ENCODE data around the gene NOLC1. TPM values are rescaled to one million over a fixed set of nuclear protein-coding genes. Genes with fewer than 3 reads are reported as not detected.

NOLC1 gene
- total and polyA plus RNA-seq, 2 donors (not counting 1 experiment from before 2014, with no cell fraction given): 32.9 to 45.0 TPM

- Histone ChIP-seq H4K20me1 (ENCODE audit: control insufficient read depth, insufficient read depth, low read length, poor library complexity, severe bottlenecking) (no peaks in the 10 kb centered on the region), H3K79me2 (ENCODE audit: control insufficient read depth, insufficient read depth, low read length) (no peaks in the 10 kb centered on the region), H3K27me3 (replicated peaks in 1 of 4; ENCODE audit: control extremely low read depth in 1 of 4, control insufficient read depth in 3 of 4, insufficient read depth in 4 of 4, low read length in 3 of 4) (peaks cover 0 to 4% (median 0%) of the 10 kb centered on the region in 4 experiments), H3K4me2 (replicated peaks; ENCODE audit: low read depth, low read length, poor library complexity, severe bottlenecking) (no peak overlapping the region), H3K4me1 (ENCODE audit: control insufficient read depth in 2 of 2, insufficient read depth in 2 of 2, low read length in 2 of 2) (no peaks in the 10 kb centered on the region), H3K9ac (ENCODE audit: low read length) (no peak overlapping the region), H3K4me3 (ENCODE audit: control extremely low read depth in 1 of 5, extremely low read depth in 1 of 5, insufficient read depth in 1 of 5, low read depth in 2 of 5, low read length in 4 of 5) (no peak overlapping the region), H2AFZ (ENCODE audit: insufficient read depth, low read depth, low read length, poor library complexity, severe bottlenecking) (no peak overlapping the region), H3K27ac (ENCODE audit: low read length in 2 of 2) (no peak overlapping the region), H3K9me3 (ENCODE audit: control extremely low read depth in 1 of 3, control insufficient read depth in 2 of 3, insufficient read depth in 1 of 3, low read length in 2 of 3) (no peaks in the 10 kb centered on the region), H3K36me3 (replicated peaks in 1 of 2; ENCODE audit: control extremely low read depth in 1 of 2, control insufficient read depth in 1 of 2, extremely low read depth in 1 of 2, insufficient read depth in 2 of 2, low read length in 1 of 2) (no peaks in the 10 kb centered on the region)
- intact Hi-C loops (cut with micrococcal nuclease): no loop called here
- Mint-ChIP-seq H3K27ac (no peak overlapping the region), H3K4me3 (no peak overlapping the region), H3K9me3 (ENCODE audit: insufficient read depth) (no peaks in the 10 kb centered on the region), H3K4me1 (no peaks in the 10 kb centered on the region), H3K27me3 (peaks cover 12% of the 10 kb centered on the region)
- no CpG with 5 or more reads among the region's 4 CpGs for WGBS (ENCODE audit: insufficient coverage)
- ATAC-seq (ENCODE audit: low read depth) (no peak), DNase-seq (no peak)
- ChIA-PET POLR2A (no interaction called here), CTCF (no interaction called here)
- no peak for TF ChIP-seq EZH2 (IDR thresholded peaks at IDR 0.05; ENCODE audit: borderline replicate concordance, insufficient read depth, low read depth, low read length, poor library complexity, severe bottlenecking)
- no peak for TF ChIP-seq CTCF (IDR thresholded peaks at IDR 0.05)
Observed at GRCh38 chr10:102175415-102175814, 23.2 kb downstream of the NOLC1 start.

- no peak overlapping the region for H3K4me3 Mint-ChIP-seq
- peaks cover 4% of the 10 kb centered on the region for H3K27me3 Mint-ChIP-seq
- Histone ChIP-seq H3K9me3 (ENCODE audit: control extremely low read depth in 1 of 3, control insufficient read depth in 2 of 3, insufficient read depth in 1 of 3, low read length in 2 of 3) (peaks cover 0 to 1% (median 0%) of the 10 kb centered on the region in 3 donors), H3K27me3 (replicated peaks in 1 of 4; ENCODE audit: control extremely low read depth in 1 of 4, control insufficient read depth in 3 of 4, insufficient read depth in 4 of 4, low read length in 3 of 4) (no peaks in the 10 kb centered on the region), H4K20me1 (ENCODE audit: control insufficient read depth, insufficient read depth, low read length, poor library complexity, severe bottlenecking) (no peaks in the 10 kb centered on the region), H3K36me3 (replicated peaks in 1 of 2; ENCODE audit: control extremely low read depth in 1 of 2, control insufficient read depth in 1 of 2, extremely low read depth in 1 of 2, insufficient read depth in 2 of 2, low read length in 1 of 2) (no peaks in the 10 kb centered on the region), H3K4me2 (replicated peaks; ENCODE audit: low read depth, low read length, poor library complexity, severe bottlenecking) (no peak overlapping the region), H3K79me2 (ENCODE audit: control insufficient read depth, insufficient read depth, low read length) (no peaks in the 10 kb centered on the region), H3K9ac (ENCODE audit: low read length) (no peak overlapping the region), H3K27ac (ENCODE audit: low read length in 2 of 2) (no peak overlapping the region), H2AFZ (ENCODE audit: insufficient read depth, low read depth, low read length, poor library complexity, severe bottlenecking) (no peak overlapping the region), H3K4me1 (ENCODE audit: control insufficient read depth in 2 of 2, insufficient read depth in 2 of 2, low read length in 2 of 2) (peaks cover 0 to 7% of the 10 kb centered on the region in 2 donors), H3K4me3 (ENCODE audit: control extremely low read depth in 1 of 5, extremely low read depth in 1 of 5, insufficient read depth in 1 of 5, low read depth in 2 of 5, low read length in 4 of 5) (no peak overlapping the region)
- H3K27ac Mint-ChIP-seq: no peak overlapping the region
- TF ChIP-seq CTCF (IDR thresholded peaks at IDR 0.05) (no peak), EZH2 (IDR thresholded peaks at IDR 0.05; ENCODE audit: borderline replicate concordance, insufficient read depth, low read depth, low read length, poor library complexity, severe bottlenecking) (no peak)
- DNase-seq: no peak
- ATAC-seq (ENCODE audit: low read depth): no peak
- ChIA-PET CTCF (interaction anchor here (2.5 kb wide), 1 partner anchor 15 kb away, joined by 10 read pairs; no protein-coding TSS in a partner anchor), POLR2A (no interaction called here)
- no peaks in the 10 kb centered on the region for H3K9me3 Mint-ChIP-seq (ENCODE audit: insufficient read depth)
- intact Hi-C loops (cut with micrococcal nuclease): no loop called here
- peaks cover 9% of the 10 kb centered on the region for H3K4me1 Mint-ChIP-seq
- WGBS (ENCODE audit: insufficient coverage): 90% methylated on average over 2 of the region's 2 CpGs
Observed at GRCh38 chr10:102184606-102185005, 32.4 kb downstream of the NOLC1 start.
